OCI-LY1 (cell line): ENCODE data around the gene COL15A1.
"Not testable (repeated sequence)": the region's sequence is repeated elsewhere in the genome, so short reads cannot be mapped to it uniquely, and the experiment has no call there.

Source experiments
- H2AFZ ChIP-seq: fragments of 200-600 bp; sonication (generic), shearing (Covaris generic); 2 replicates; pipeline ENCODE4 v1.6.0; 2014; ENCODE audit warnings: antibody characterized with exemption, mild to moderate bottlenecking, low read length
- H3F3A ChIP-seq: fragments of 200-600 bp; sonication (generic), shearing (Covaris generic); 2 replicates; pipeline ENCODE4 v1.6.0; 2014; ENCODE audit warnings: mild to moderate bottlenecking, antibody characterized with exemption, low read length, moderate library complexity; ENCODE audit not compliant: insufficient read depth
- H3K27ac ChIP-seq: fragments of 200-600 bp; sonication (generic); 2 replicates; pipeline ENCODE4 v1.5.1; 2014; ENCODE audit warnings: low read length, mixed run types, mild to moderate bottlenecking, low read depth; ENCODE audit not compliant: poor library complexity, severe bottlenecking
- H3K27me3 ChIP-seq: fragments of 200-600 bp; sonication (generic); 2 replicates; pipeline ENCODE4 v1.6.0; 2014; ENCODE audit warnings: antibody characterized with exemption, mild to moderate bottlenecking, low read length, moderate library complexity; ENCODE audit not compliant: insufficient read depth
- H3K36me3 ChIP-seq: fragments of 200-600 bp; sonication (generic); 2 replicates; pipeline ENCODE4 v1.6.1; 2014; ENCODE audit warnings: mild to moderate bottlenecking, antibody characterized with exemption, low read length, moderate library complexity, mixed read lengths; ENCODE audit not compliant: insufficient read depth
- H3K4me1 ChIP-seq: fragments of 200-600 bp; sonication (generic); 2 replicates; pipeline ENCODE4 v1.5.1; 2014; ENCODE audit warnings: mild to moderate bottlenecking, low read length, moderate library complexity; ENCODE audit not compliant: insufficient read depth, severe bottlenecking
- H3K4me2 ChIP-seq: fragments of 200-600 bp; sonication (generic), shearing (Covaris generic); 2 replicates; pipeline ENCODE4 v1.6.1; 2014; ENCODE audit warnings: low read length
- H3K4me3 ChIP-seq: fragments of 200-600 bp; sonication (generic); 2 replicates; pipeline ENCODE4 v1.5.1; 2014; ENCODE audit warnings: low read length, low read depth, mild to moderate bottlenecking, mixed read lengths; ENCODE audit not compliant: poor library complexity, severe bottlenecking
- H3K79me2 ChIP-seq: fragments of 200-600 bp; shearing (Covaris generic); 2 replicates; pipeline ENCODE4 v1.6.1; 2016; ENCODE audit warnings: mixed run types, low read length, mixed read lengths; ENCODE audit not compliant: insufficient read depth
- H3K9ac ChIP-seq: fragments of 200-600 bp; sonication (generic), shearing (Covaris generic); 2 replicates; pipeline ENCODE4 v1.6.1; 2014; ENCODE audit warnings: mild to moderate bottlenecking, low read length, mixed read lengths
- H3K9me2 ChIP-seq: fragments of 200-600 bp; sonication (generic), shearing (Covaris generic); 2 replicates; pipeline ENCODE4 v1.6.1; 2014; ENCODE audit warnings: low read depth, mild to moderate bottlenecking, low read length, mixed read lengths
- H3K9me3 ChIP-seq: fragments of 200-600 bp; shearing (Covaris generic); 2 replicates; pipeline ENCODE4 v1.6.1; 2014; ENCODE audit warnings: low read length, mixed read lengths
- H4K20me1 ChIP-seq: fragments of 200-600 bp; sonication (generic), shearing (Covaris generic); 2 replicates; pipeline ENCODE4 v1.6.0; 2016; ENCODE audit warnings: mild to moderate bottlenecking, low read length; ENCODE audit not compliant: insufficient read depth
- EZH2 ChIP-seq: fragments of 200-600 bp; sonication (generic), shearing (Covaris generic); IDR thresholded peaks from 2 replicates; pipeline ENCODE4 v1.8.0; 2017; ENCODE audit warnings: borderline replicate concordance, mixed run types, mild to moderate bottlenecking, antibody characterized with exemption, low read length, moderate library complexity, mixed read lengths
- TF ChIP-seq, protein P1 (sequence below): fragments of 200-600 bp; sonication (generic), shearing (Covaris generic); IDR thresholded peaks from 2 replicates; pipeline ENCODE4 v1.5.1; 2017; ENCODE audit warnings: mild to moderate bottlenecking, antibody characterized with exemption, low read length, moderate library complexity, mixed read lengths

COL15A1 gene

DNA sequence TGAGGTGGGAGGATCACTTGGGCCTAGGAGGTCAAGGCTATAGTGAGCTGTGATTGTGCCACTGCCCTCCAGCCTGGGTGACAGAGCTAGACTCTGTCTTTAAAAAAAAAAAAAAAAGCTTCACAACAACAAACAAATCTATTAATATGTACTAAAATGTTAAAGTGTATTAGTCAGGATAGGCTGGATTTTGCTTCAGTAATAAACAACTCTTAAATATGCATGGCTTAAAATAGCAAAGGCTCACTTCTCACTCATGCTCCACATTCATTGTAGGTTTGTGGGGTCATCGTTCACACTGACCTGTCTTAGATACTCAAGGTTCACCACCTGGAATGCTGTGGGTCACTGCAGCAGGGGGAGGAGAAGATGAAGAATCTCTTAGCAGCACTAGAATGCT lies 33.8 kb upstream of the COL15A1 start:
- no peak overlapping the region for H3K27ac ChIP-seq

DNA sequence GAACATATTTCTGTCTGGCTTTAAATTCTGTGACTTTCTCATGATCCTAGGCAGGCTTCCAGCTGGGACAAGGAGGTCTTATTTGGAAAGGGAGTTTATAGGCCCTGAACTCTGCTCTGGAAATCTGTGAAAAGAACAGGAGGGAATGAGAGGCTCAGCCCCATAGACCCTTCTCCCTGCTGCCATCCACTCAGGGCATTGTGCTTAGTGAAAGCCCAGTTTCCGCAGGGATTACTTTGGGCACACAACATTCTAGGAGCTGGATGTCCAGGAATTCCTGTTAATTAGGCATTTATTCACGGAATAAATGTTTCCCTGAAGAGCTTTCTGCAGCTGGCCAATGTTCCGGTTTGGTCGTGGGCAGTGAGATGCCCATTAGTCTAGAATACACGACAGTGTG lies 32.7 kb upstream of the COL15A1 start:
- Histone ChIP-seq H3K79me2 (no peaks in the 10 kb centered on the region), H3F3A (no peaks in the 10 kb centered on the region), H3K4me3 (no peak overlapping the region), H3K4me2 (no peak overlapping the region), H3K9ac (no peak overlapping the region), H3K27ac (no peak overlapping the region), H3K9me2 (no peaks in the 10 kb centered on the region), H3K36me3 (no peaks in the 10 kb centered on the region), H4K20me1 (no peaks in the 10 kb centered on the region), H3K4me1 (peaks cover 27% of the 10 kb centered on the region), H2AFZ (no peak overlapping the region), H3K27me3 (no peaks in the 10 kb centered on the region; the same call in 1 of the 2 replicates), H3K9me3 (no peaks in the 10 kb centered on the region)
- TF ChIP-seq, protein P1, sequence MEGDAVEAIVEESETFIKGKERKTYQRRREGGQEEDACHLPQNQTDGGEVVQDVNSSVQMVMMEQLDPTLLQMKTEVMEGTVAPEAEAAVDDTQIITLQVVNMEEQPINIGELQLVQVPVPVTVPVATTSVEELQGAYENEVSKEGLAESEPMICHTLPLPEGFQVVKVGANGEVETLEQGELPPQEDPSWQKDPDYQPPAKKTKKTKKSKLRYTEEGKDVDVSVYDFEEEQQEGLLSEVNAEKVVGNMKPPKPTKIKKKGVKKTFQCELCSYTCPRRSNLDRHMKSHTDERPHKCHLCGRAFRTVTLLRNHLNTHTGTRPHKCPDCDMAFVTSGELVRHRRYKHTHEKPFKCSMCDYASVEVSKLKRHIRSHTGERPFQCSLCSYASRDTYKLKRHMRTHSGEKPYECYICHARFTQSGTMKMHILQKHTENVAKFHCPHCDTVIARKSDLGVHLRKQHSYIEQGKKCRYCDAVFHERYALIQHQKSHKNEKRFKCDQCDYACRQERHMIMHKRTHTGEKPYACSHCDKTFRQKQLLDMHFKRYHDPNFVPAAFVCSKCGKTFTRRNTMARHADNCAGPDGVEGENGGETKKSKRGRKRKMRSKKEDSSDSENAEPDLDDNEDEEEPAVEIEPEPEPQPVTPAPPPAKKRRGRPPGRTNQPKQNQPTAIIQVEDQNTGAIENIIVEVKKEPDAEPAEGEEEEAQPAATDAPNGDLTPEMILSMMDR, result no peak
- no peak for TF ChIP-seq EZH2

More for the DNA sequence above, 33.8 kb upstream of the COL15A1 start:
- TF ChIP-seq EZH2, result no peak
- TF ChIP-seq, protein P1, result no peak
- H2AFZ ChIP-seq, result no peak overlapping the region
- H3K79me2 ChIP-seq, result no peaks in the 10 kb centered on the region
- no peak overlapping the region for H3K9ac ChIP-seq
- no peaks in the 10 kb centered on the region for H3F3A ChIP-seq
- no peak overlapping the region for H3K4me2 ChIP-seq
- H3K9me2 ChIP-seq, result no peaks in the 10 kb centered on the region
- H3K36me3 ChIP-seq, result no peaks in the 10 kb centered on the region
- no peak overlapping the region for H3K4me3 ChIP-seq
- H4K20me1 ChIP-seq, result no peaks in the 10 kb centered on the region
- H3K27me3 ChIP-seq, result no peaks in the 10 kb centered on the region; the same call in 1 of the 2 replicates
- H3K9me3 ChIP-seq, result no peaks in the 10 kb centered on the region
- H3K4me1 ChIP-seq, result peaks cover 38% of the 10 kb centered on the region

DNA sequence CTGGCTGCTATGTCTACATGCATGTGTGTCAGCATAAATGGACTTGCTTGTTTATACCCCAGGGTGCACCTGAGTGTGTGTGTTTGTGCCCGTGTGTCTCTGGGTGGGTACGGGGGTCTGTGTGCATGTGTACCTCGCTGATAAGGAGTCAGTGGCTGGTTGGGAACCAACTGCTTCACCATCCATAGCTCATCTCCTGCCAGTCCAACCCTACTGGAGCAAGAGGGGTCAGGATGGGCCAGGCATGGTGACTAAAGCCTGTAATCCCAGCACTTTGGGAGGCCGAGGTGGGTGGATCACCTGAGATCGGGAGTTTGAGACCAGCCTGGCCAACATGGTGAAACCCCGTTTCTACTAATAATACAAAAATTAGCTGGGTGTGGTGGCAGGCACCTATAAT lies 32.0 kb upstream of the COL15A1 start:
- not testable (repeated sequence) for H3F3A ChIP-seq, H3K9me3 ChIP-seq

DNA sequence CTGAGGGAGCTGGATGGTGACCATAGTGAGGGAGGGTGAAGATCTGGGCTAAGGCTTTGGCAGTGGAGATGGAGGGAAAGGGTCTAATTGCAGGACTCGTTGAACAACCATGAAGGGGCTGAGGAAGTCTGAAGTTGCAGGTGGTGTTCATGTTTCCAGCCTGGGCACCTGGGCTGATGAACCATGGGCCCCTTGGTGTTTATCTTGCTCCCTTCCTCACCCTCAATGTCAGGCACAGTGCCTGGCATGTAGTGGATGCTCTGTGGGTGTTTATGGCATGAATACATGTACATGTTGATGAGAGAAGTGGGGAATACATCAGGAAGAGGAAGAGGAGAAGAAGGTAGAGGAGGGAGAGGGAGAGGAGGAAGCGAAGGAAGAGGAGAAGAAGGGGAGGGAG lies 31.3 kb upstream of the COL15A1 start:
- Histone ChIP-seq H3K4me2 (no peak overlapping the region), H3K79me2 (no peaks in the 10 kb centered on the region)

More for the DNA sequence above, 32.0 kb upstream of the COL15A1 start:
- H3K79me2 ChIP-seq, H3K27me3 ChIP-seq, H3K9ac ChIP-seq, H4K20me1 ChIP-seq, H2AFZ ChIP-seq, H3K36me3 ChIP-seq, H3K4me2 ChIP-seq, H3K9me2 ChIP-seq, H3K27ac ChIP-seq, H3K4me3 ChIP-seq: not testable (repeated sequence)
- peaks cover 26% of the 10 kb centered on the region for H3K4me1 ChIP-seq

More for the DNA sequence above, 31.3 kb upstream of the COL15A1 start:
- Histone ChIP-seq H3K27ac (no peak overlapping the region), H3K9me2 (no peaks in the 10 kb centered on the region), H2AFZ (no peak overlapping the region), H3F3A (no peaks in the 10 kb centered on the region), H3K4me3 (no peak overlapping the region), H3K9ac (no peak overlapping the region), H3K27me3 (no peaks in the 10 kb centered on the region; the same call in 1 of the 2 replicates), H4K20me1 (no peaks in the 10 kb centered on the region), H3K36me3 (no peaks in the 10 kb centered on the region), H3K4me1 (peaks cover 26% of the 10 kb centered on the region), H3K9me3 (no peaks in the 10 kb centered on the region)
- TF ChIP-seq, protein P1, result no peak
- TF ChIP-seq EZH2, result no peak
